ENCODE measurements around the gene ZNF880. TPM values are rescaled to one million over a fixed set of nuclear protein-coding genes. Genes with fewer than 3 reads are reported as not detected.
"Not testable (repeated sequence)": the region's sequence is repeated elsewhere in the genome, so short reads cannot be mapped to it uniquely, and the experiment has no call there.

Gene ZNF880
- 0.50 and 1.0 TPM in 2 replicates for total RNA-seq (2014; rRNA removed; shearing (Covaris generic))

DNA sequence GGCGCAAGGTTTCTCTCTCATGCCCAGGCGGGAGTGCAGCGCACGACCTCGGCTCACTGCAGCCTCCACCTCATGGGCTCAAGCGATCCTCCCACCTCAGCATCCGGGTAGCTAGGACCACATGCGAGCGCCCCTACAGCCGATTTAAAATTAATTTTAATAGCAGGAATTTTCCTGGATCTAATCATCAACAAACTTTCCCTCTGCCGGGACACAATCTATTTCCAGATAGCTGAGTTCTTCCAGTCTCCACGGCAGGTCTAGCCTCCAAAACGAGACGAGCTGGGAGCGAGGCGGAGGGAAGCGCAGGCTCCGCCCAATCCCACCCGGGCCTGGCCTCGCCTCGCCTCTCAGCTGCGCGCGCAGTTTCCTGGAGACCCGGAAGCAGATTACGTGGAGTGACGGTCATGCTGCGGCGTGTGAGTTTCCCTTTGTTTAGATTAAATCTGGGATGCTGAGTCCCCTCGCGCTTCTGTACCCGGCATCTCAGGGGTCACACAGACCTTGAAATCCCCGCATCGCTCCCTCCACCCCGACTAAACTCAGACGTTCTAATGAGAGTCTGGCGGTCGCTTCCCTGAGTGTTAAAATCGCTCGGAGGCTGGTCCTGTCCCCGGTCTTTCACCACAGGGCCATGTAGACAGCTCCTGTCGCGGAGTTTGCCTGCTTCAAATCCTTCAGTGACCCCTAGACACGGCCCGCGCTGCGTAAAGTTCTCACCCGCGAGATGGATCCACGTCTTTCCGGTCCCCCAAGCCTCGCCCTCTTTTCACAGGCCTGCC lies at the start of gene ZNF880:
Gene ZNF880 (plus strand): TSS at position 365 of the 782 bp plus-strand sequence. CDS start 43 bp downstream, at position 408.
- DNase-seq (ENCODE audit: low spot score), result no peak

DNA sequence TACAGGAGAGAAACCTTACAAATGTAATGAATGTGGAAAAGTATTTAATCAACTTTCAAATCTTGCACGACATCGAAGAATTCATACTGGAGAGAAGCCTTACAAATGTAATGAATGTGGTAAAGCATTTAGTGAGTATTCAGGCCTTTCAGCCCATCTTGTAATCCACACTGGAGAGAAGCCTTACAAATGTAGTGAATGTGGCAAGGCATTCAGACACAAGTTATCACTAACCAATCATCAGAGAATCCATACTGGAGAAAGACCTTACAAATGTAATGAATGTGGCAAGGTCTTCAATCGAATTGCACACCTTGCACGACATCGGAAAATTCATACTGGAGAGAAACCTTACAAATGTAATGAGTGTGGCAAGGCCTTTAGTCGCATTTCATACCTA lies 47.3 kb upstream of the ZNF880 start:
- no peak for DNase-seq (ENCODE audit: low spot score)

DNA sequence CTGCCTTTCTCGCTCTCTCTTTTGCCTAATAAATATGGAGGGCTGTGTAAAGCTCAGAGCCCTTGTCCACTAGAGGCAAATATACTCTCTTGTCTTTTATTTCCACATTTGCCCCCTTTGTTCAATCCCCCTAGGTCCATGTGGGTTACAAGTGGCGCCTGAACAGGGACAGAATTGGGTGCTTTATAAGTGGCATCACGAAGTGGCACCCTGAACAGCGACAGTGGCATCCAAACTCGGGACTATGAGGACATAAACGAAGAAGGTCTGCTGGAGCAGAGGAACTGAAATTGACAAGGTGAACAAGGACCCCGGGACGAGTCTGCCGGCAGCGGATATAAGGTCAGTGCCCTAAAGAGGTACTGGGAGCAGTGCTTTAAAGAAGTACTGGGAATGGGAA lies 38.0 kb upstream of the ZNF880 start:
- no peak for DNase-seq (ENCODE audit: low spot score)

DNA sequence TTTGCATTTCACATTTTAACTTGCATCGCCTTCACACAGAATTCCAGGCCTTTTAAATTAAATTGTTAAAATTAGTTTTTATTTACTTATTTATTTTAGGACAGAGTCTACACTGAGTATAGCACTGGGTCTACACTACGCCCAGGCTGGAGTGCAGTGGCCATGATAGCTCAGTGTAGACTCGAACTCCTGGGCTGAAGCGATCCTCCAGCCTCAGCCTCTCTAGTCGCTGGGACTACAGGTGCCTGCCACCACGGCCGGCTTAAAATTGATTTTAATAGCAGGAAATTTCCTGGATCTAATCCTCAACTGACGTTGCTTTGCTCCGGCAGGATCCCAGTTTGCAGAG lies 34.0 kb upstream of the ZNF880 start:
- DNase-seq (ENCODE audit: low spot score), result no peak

DNA sequence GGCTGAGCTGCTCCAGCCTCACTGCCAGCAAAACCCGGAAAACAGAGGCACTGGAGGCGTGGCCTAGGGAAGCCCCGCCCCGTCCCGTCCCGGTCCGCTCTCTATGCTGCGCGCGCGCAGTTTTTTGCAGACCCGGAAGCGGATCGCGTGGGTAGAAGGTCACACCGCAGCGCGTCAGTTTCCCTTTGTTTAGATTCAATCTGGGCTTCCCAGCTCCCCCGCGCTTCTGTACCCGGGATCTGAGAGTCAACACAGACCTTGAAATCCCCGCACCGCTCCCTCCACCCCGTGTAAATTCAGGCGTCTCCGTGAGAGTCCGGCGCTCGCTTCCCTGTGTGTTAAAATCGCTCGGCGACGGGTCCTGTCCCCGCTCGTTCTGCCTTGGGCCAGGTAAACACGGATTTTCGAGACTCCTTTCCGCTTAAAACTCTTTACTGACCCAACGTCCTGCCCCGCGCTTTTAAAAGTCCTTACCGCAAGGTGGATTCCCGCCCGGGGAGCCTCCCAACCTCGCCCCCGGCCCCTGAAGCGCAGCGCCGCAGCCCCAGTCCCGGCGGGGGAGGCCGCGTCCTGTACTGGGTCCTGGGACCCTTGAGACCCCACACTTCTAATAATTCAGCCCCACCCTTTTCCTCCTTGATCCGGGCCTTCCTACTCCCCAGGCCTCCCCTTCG lies 33.5 kb upstream of the ZNF880 start, which contains the start of gene ZNF610:
Gene ZNF610 (plus strand): TSS at position 127 of the 674 bp plus-strand sequence. CDS start 12,930 bp downstream, outside the sequence.
- peak; percentile 58 for DNase-seq (ENCODE audit: low spot score)

DNA sequence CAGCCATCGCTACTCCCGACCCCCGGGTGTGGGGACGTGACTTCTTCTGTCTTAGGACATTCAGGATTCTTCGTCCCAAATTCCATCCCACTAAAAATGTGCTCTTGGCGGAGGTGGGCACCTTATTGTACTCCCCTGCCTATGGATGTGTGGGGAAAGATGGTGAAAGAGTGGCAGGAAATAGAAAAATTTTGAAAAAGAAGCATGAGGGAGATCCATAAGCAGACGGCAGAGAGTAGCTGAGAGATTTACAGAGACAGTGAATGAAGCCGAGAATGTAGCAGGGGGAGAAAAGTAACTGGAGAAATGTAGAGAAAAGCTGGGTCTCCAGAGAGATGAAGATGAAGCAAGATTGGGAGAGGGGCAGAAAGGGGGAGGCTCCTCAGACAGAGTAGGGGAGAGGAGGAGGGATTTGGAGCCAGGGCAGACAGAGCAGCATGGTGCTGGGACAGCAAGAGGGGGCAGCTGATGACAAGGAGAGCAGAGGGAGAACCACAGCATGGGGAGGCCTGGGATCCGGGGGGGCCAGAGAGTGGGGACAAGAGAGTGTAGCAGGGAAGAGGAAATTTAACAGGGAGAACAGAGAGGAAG lies 32.8 kb upstream of the ZNF880 start:
- no peak for DNase-seq (ENCODE audit: low spot score)

DNA sequence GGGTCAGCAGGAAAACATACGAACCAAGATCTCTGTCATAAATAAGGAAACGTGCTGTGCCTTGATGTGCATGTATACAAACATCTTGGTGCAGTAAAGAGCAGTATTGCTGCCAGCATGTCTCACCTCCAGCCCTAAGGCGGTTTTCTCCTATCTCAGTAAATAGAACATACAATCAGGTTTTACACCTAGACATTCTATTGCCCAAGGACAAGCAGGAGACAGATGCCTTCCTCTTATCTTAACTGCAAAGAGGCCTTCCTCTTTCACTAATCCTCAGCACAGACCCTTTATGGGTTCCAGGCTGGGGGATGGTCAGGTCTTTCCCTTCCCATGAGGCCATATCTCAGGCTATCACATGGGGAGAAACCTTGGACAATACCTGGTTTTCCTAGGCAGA lies 30.7 kb upstream of the ZNF880 start:
- DNase-seq (ENCODE audit: low spot score), result not testable (repeated sequence)

DNA sequence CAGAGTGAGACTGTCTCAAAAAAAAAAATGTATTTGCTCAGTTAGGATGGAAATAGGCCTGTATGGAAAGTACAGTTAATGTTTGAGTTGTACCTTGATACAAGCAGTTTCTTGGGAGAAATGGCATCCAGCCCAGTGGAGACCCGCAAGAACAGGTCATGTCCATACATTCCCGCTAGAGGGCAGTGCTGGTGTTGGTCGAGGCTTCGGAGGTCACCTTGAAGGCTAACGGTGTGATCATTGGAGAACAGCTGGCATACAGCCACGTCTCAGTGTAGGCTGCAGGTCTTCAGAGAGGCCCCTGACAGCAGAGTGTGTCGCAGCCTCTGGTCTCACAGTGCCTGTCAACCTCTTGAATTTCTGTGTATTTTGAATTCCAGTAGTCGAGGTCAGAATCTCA lies 26.2 kb upstream of the ZNF880 start:
- peak; percentile 27 for DNase-seq (ENCODE audit: low spot score)

DNA sequence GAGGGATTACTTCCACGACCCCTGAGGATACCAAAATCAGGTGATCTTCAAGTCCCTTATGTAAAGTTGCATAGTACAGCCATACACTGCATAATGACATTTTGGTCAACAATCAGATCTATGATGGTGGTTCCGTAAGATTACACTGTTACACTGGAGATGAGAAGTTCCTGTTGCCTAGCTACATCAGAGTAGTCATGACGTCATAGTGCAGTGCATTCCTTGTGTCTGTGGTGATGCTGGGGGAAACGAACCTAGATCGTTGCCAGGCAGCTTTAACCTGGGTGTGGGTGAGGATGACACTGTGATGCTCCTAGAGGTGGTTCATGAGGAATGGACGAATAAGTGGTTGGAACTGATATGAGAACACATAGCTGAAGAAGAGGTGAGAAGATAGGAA lies 24.6 kb upstream of the ZNF880 start:
- no peak for DNase-seq (ENCODE audit: low spot score)

DNA sequence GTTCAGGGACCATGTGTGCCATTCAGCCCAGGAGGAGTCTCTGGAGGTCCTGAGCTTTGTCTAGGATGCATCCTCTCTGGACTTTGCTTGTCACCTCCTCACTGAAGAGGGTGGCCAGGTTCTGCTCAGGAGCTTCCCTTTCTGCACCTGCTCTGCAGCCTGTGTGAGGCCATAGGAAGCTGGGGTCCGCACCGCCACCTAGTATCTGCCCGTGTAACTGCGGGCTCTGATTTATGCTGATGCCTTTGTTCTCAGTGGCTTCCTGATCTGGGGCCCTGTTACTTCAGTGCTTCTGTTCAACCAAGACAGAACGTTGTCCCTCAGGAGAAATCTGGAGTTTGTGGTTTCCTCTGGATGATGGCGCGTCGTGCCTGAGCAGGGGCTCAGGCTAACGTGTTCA lies 18.2 kb upstream of the ZNF880 start:
- no peak for DNase-seq (ENCODE audit: low spot score)

DNA sequence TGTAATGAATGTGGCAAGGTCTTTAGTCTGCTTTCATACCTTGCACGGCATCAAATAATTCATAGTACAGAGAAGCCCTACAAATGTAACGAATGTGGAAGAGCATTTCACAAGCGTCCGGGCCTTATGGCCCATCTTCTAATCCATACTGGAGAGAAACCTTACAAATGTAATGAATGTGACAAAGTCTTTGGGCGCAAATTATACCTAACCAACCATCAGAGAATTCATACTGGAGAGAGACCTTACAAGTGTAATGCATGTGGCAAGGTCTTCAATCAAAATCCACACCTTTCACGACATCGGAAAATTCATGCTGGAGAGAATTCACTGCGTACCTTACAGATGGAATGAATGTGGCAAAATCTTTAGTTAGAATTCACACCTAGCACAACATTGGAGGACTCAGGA lies 3.3 kb upstream of the ZNF880 start:
- DNase-seq (ENCODE audit: low spot score), result no peak

DNA sequence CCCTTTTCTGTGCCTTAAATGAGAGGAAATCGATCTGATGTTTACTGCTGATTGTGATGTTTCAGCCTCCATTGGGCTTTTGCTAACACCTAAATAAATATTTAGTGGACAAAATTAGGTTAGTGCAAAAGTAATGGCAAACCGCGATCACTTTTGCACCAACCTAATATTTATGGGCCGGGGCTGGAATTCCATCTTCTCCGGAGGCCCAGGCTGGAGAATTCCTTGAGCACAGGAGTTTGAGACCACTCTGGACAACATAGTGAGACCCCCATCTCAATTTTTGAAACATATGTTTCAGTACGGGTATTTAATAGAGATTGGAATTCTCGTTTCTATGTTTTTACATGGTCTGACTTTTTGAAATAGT lies 603 bp downstream of the ZNF880 start:
- DNase-seq (ENCODE audit: low spot score), result no peak

DNA sequence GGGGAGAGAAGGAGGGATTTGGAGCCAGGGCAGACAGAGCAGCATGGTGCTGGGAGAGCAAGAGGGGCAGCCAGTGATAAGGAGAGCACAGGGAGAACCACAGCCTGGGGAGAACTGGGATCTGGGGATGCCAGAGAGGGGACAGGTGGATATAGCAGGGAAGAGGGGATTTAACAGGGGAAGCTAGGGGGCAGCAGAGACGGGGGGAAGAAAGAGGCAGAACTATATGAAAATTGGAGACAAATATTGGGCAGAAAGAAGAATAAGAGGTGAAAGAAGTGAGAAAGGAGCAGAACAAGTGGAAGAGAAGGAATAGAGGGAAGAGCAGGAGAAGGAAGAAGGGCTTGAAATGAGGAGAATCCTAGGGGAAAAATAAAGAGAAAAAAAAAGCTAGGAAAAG lies 21.4 kb downstream of the ZNF880 start:
- no peak for DNase-seq (ENCODE audit: low spot score)

DNA sequence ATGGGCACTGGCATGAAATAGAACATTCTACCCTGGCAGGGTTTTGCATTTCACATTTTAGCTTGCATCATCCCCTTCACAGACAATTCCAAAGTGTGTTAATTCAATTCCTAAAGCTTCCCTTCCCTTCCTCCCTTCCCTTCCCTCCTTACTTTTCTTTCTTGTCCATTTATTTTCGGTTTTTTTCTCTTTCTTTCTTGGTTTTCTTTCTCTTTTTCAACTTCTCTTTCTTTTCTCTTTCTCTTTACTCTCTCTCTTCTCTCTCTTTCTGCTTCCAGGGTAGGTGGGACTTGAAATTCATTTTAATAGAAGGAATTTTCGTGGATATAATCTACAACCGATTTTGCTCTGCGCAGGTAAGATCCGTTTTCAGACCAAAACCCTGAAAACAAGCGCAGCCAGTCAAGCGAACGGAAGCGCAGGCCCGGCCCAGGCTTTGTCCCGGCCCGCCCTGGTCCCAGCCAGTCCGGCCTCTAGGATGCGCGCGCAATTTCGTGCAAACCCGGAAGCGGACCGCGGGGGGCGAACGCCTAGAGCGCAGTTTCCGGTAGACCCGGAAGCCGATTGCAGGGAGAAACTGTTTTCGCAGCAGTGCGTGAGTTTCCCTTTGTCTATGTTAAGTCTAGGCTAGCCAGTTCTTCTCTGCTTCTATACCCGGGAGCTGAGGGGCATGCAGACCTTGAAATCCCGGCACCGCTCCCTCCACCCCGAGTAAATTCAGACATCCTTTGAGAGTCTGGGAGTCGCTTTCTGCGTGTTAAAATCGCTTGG lies 27.8 kb downstream of the ZNF880 start, which contains the start of gene ZNF528:
Gene ZNF528 (plus strand): TSS at position 540 of the 771 bp plus-strand sequence. CDS start 4,165 bp downstream, outside the sequence.
- peak; percentile 93 for DNase-seq (ENCODE audit: low spot score)

DNA sequence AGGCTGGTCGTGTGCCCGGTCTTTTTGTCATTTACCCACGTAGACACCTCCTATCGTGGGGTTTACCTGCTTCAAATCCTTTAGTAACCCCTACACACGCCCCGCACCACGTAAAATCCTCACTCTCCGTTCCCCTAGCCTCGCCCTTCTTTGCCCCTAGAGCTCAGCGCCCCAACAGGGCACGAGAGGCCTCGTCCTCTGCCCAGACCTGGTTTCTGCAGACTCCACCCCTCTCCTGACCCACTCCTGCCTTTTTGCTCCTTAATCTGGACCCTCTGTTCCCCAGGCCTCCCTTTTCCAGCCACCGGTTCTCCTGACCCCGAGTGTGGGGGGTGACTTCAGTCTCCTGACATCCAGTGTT lies 28.3 kb downstream of the ZNF880 start:
- no peak for DNase-seq (ENCODE audit: low spot score)

DNA sequence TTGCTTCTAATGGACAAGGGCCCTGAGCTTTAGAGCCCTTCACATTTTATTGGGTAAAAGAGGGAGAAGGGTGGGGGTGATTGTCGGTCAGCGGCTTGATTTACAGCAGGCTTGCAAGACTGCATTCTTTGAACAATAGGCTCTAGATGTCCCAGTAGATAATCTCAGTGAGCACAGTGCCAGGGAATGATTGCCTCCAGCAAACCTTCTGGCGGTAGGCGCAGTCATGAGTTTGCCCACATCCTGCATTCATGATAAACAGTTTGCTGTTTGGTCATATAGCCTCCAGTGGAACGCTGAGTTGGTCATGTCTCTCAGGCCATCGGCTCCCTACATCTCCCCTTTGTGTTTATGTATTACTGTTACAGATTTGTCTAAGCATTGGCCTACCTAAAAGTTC lies 40.6 kb downstream of the ZNF880 start:
- no peak for DNase-seq (ENCODE audit: low spot score)

DNA sequence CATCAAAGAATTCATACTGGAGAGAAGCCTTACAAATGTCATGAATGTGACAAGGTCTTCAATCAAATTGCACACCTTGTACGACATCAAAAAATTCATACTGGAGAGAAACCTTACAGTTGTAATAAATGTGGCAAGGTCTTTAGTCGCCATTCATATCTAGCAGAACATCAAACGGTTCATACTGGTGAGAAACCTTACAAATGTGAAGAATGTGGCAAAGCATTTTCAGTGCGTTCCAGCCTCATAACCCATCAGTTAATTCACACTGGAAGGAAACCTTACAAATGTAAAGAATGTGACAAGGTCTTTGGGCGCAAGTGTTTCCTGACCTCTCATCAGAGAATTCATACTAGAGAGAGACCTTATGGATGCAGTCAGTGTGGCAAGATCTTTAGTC lies 46.0 kb downstream of the ZNF880 start:
- no peak for DNase-seq (ENCODE audit: low spot score)

DNA sequence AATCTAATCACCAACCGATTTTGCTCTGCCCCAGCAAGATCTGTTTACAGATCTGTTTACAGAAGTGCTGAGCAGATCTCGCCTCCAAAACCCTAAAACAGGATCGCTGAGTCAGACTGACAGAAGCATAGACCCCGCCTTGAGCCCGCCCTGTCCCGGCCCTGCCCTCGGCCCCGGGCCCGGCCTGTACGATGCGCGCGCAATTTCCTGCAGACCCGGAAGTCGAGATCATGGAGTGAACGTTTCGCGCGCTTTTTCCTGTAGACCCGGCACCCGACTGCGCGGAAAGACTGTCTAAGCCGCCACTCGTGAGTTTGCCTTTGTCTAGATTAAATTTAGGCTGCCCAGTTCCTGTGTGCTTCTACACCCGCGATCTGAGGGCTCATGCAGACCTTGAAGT lies 59.2 kb downstream of the ZNF880 start, which contains the start of gene ZNF534:
Gene ZNF534 (plus strand): TSS at position 212 of the 400 bp plus-strand sequence. CDS start 2,327 bp downstream, outside the sequence.
- DNase-seq (ENCODE audit: low spot score), result no peak
